Activated CD8-positive, alpha-beta memory T cell treated with anti-CD3 and anti-CD28 coated beads, Interleukin-2, amount 50 U/mL, for 4 hours (primary cell): ENCODE measurements around the gene BAX.

ENCODE experiments used
- DNase-seq: peaks from one replicate; pipeline ENCODE4 v3.0.0-alpha.2; 2020

The BAX gene

GRCh38 chr19:48933382-48933932 is 21.2 kb upstream of the BAX start, which contains the start of gene DHDH:
Gene DHDH (plus strand): TSS chr19:48933699. CDS start chr19:48933722, 23 bp downstream.
- DNase-seq = peak; percentile 83

GRCh38 chr19:48934837-48935236 is 19.8 kb upstream of the BAX start:
- DNase-seq = no peak

- no peak for DNase-seq
Measured at GRCh38 chr19:48935864-48936263, 18.8 kb upstream of the BAX start.

GRCh38 chr19:48938256-48938655 is 16.4 kb upstream of the BAX start:
- no peak for DNase-seq

- DNase-seq = no peak
Measured at GRCh38 chr19:48940902-48941301, 13.8 kb upstream of the BAX start.

GRCh38 chr19:48943081-48943480 is 11.6 kb upstream of the BAX start:
- DNase-seq = no peak

GRCh38 chr19:48945415-48945814 is 9.3 kb upstream of the BAX start:
- DNase-seq = no peak

GRCh38 chr19:48945817-48946216 is 8.9 kb upstream of the BAX start:
- no peak for DNase-seq

- DNase-seq = no peak
Measured at GRCh38 chr19:48946463-48947257, 8.0 kb upstream of the BAX start.

- no peak for DNase-seq
Measured at GRCh38 chr19:48947258-48947542, 7.5 kb upstream of the BAX start.

- DNase-seq = no peak
Measured at GRCh38 chr19:48950159-48950558, 4.5 kb upstream of the BAX start.

- no peak for DNase-seq
Measured at GRCh38 chr19:48950830-48951519, 3.7 kb upstream of the BAX start.

GRCh38 chr19:48953141-48953540 is 1.5 kb upstream of the BAX start:
- no peak for DNase-seq

- DNase-seq = no peak
Measured at GRCh38 chr19:48953990-48954594, 583 bp upstream of the BAX start.

GRCh38 chr19:48955308-48955958 is 758 bp downstream of the BAX start:
- no peak for DNase-seq

- no peak for DNase-seq
Measured at GRCh38 chr19:48958006-48958405, 3.3 kb downstream of the BAX start.

- no peak for DNase-seq
Measured at GRCh38 chr19:48959341-48960239, 4.9 kb downstream of the BAX start.

- DNase-seq = no peak
Measured at GRCh38 chr19:48961051-48961649, 6.5 kb downstream of the BAX start.

- DNase-seq = no peak
Measured at GRCh38 chr19:48961673-48962028, 7.0 kb downstream of the BAX start.

- peak; percentile 39 for DNase-seq
Measured at GRCh38 chr19:48962029-48962848, 7.6 kb downstream of the BAX start.

GRCh38 chr19:48962849-48963165 is 8.1 kb downstream of the BAX start:
- DNase-seq = no peak
